Keratinocyte (primary cell): ENCODE data around the gene ATP5F1E.

Source experiments
- EZH2 ChIP-seq: IDR thresholded peaks from one replicate; pipeline ENCODE4 v1.6.1; 2012; ENCODE audit warnings: inconsistent platforms, mild to moderate bottlenecking, low read length, moderate library complexity
- TF ChIP-seq, protein P1 (sequence below), 3 experiments: IDR thresholded peaks in 1 of 3; conservative IDR thresholded peaks in 1 of 3; optimal IDR thresholded peaks in 1 of 3; 2 replicates in 2 of 3; 3 replicates in 1 of 3; pipeline versions ENCODE3 to v1.5.1; 2011; ENCODE audit warnings: low read length in 3 of 3, mild to moderate bottlenecking in 3 of 3, moderate library complexity in 2 of 3, control low read depth in 1 of 3, inconsistent platforms in 1 of 3; ENCODE audit not compliant: insufficient read depth in 2 of 3; ENCODE audit errors: extremely low read depth in 1 of 3

DNA sequence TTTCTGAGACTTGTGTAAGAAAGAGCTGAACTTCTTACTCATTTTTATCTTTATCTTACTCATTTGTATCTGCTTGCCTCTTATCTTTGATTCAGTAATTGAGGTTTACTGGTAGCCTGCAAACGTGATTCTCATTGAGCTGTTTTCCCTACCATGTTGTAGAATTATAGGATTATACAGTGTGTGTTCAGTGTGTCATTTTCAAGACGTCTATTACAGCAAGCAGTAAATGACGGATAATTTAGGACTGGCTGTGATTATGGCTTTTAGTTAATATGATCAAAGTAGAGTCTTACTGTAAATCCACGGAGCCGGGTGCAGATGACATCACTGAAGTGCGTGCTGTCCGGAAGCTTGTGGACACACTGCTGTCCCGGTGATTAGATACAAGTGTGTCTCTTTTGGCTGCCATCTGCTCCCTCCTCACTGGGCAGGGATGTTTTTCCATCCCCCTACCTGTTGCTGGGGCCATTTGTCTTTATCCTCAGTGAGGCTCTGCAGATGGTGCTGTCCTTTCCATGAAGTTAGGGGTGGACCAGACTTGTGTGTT is 45.1 kb downstream of the ATP5F1E start:
- TF ChIP-seq, protein P1, sequence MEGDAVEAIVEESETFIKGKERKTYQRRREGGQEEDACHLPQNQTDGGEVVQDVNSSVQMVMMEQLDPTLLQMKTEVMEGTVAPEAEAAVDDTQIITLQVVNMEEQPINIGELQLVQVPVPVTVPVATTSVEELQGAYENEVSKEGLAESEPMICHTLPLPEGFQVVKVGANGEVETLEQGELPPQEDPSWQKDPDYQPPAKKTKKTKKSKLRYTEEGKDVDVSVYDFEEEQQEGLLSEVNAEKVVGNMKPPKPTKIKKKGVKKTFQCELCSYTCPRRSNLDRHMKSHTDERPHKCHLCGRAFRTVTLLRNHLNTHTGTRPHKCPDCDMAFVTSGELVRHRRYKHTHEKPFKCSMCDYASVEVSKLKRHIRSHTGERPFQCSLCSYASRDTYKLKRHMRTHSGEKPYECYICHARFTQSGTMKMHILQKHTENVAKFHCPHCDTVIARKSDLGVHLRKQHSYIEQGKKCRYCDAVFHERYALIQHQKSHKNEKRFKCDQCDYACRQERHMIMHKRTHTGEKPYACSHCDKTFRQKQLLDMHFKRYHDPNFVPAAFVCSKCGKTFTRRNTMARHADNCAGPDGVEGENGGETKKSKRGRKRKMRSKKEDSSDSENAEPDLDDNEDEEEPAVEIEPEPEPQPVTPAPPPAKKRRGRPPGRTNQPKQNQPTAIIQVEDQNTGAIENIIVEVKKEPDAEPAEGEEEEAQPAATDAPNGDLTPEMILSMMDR (optimal IDR thresholded peaks at IDR 0.05 in 1 of 3, IDR thresholded peaks at IDR 0.05 in 1 of 3, conservative IDR thresholded peaks at IDR 0.05 in 1 of 3; ENCODE audit: extremely low read depth in 1 of 3, insufficient read depth in 2 of 3, low read length in 3 of 3) = no peak
- no peak for TF ChIP-seq EZH2
